WTC11 (cell line): Measurements from ENCODE around the gene KCNN1. TPM values are rescaled to one million over a fixed set of nuclear protein-coding genes. Genes with fewer than 3 reads are reported as not detected.
A peak's percentile ranks its signal among the peaks of the same experiment; 100 is the strongest.

Experiments used
- ATAC-seq: fragments of 200-7000 bp; cut with Tn5 transposase; 2 replicates; pipeline ENCODE4 v1.10.0; 2021; ENCODE audit warnings: mild to moderate bottlenecking, moderate library complexity
- CTCF ChIA-PET: fragments of 300-600 bp; sonication (Branson Sonifier 250); formaldehyde crosslinking; loops from one replicate; lab custom pipeline; 2021; ENCODE audit warnings: antibody characterized with exemption; lab: Charles Lee
- POLR2A ChIA-PET: fragments of 350-600 bp; sonication (Branson Sonifier 250); formaldehyde crosslinking; loops from one replicate; lab custom pipeline; 2021; ENCODE audit warnings: antibody characterized with exemption; lab: Charles Lee
- DNase-seq: peaks from one replicate; pipeline ENCODE4 v3.0.0; 2021; ENCODE audit warnings: low spot score
- H3K27ac Mint-ChIP-seq: 2 replicates; pipeline ENCODE4 v1.8.0; 2021; ENCODE audit warnings: mixed read lengths
- H3K27me3 Mint-ChIP-seq: 2 replicates; pipeline ENCODE4 v1.8.0; 2021; ENCODE audit warnings: low read depth, mild to moderate bottlenecking, moderate library complexity, mixed read lengths
- H3K36me3 Mint-ChIP-seq: 2 replicates; pipeline ENCODE4 v1.8.0; 2021; ENCODE audit warnings: mixed read lengths
- H3K4me1 Mint-ChIP-seq: 2 replicates; pipeline ENCODE4 v1.8.0; 2022; ENCODE audit warnings: mixed read lengths
- H3K4me3 Mint-ChIP-seq: 2 replicates; pipeline ENCODE4 v1.8.0; 2021; ENCODE audit warnings: mild to moderate bottlenecking, moderate library complexity, mixed read lengths
- H3K9me3 Mint-ChIP-seq: 2 replicates; pipeline ENCODE4 v1.8.0; 2021; ENCODE audit warnings: mixed read lengths
- FOXP1 ChIP-seq: sonication (generic); formaldehyde crosslinking; IDR thresholded peaks from 2 replicates; pipeline ENCODE4 v1.8.0; 2022; ENCODE audit warnings: missing genetic modification reagents, mild to moderate bottlenecking, moderate library complexity, borderline replicate concordance
- GRHL2 ChIP-seq: fragments of 250-450 bp; sonication (Bioruptor Pico); IDR thresholded peaks from 2 replicates; pipeline ENCODE4 v1.8.0; 2022; ENCODE audit warnings: mild to moderate bottlenecking, moderate library complexity; ENCODE audit not compliant: insufficient replicate concordance, severe bottlenecking
- NR2C2 ChIP-seq: sonication (generic); formaldehyde crosslinking; IDR thresholded peaks from 2 replicates; pipeline ENCODE4 v1.8.0; 2022; ENCODE audit warnings: mild to moderate bottlenecking, missing genetic modification reagents
- RORB ChIP-seq: fragments of 250-450 bp; sonication (Bioruptor Pico); IDR thresholded peaks from 2 replicates; pipeline ENCODE4 v1.9.0; 2021; ENCODE audit warnings: mild to moderate bottlenecking
- SMAD4 ChIP-seq: sonication (generic); formaldehyde crosslinking; IDR thresholded peaks from 2 replicates; pipeline ENCODE4 v1.8.0; 2022; ENCODE audit warnings: mild to moderate bottlenecking, missing genetic modification reagents
- SP1 ChIP-seq: sonication (generic); formaldehyde crosslinking; conservative IDR thresholded peaks from 2 replicates; pipeline ENCODE4 v1.8.1; 2022; ENCODE audit warnings: missing genetic modification reagents
- ZNF121 ChIP-seq: sonication (generic); formaldehyde crosslinking; IDR thresholded peaks from 2 replicates; pipeline ENCODE4 v1.8.0; 2023; ENCODE audit warnings: missing genetic modification reagents
- ZNF423 ChIP-seq: fragments of 250-450 bp; sonication (Bioruptor Pico); IDR thresholded peaks from 2 replicates; pipeline ENCODE4 v2.1.2; 2022; ENCODE audit warnings: mild to moderate bottlenecking, moderate library complexity
- total RNA-seq: library from RNA; stranded (reverse); gene quantifications from 3 replicates; pipeline ENCODE4 v1.2.3, GENCODE V29; 2021
- TF ChIP-seq, protein P1 (sequence below): sonication (generic); formaldehyde crosslinking; IDR thresholded peaks from 2 replicates; pipeline ENCODE4 v1.8.1; 2023; ENCODE audit warnings: mild to moderate bottlenecking, missing genetic modification reagents, moderate library complexity
- TF ChIP-seq, protein P2 (sequence below): sonication (generic); formaldehyde crosslinking; IDR thresholded peaks from 2 replicates; pipeline ENCODE4 v1.8.1; 2022; ENCODE audit warnings: low read depth, mild to moderate bottlenecking, moderate library complexity, missing genetic modification reagents, borderline replicate concordance
- TF ChIP-seq, protein P3 (sequence below): sonication (generic); formaldehyde crosslinking; IDR thresholded peaks from 2 replicates; pipeline ENCODE4 v1.8.0; 2022; ENCODE audit warnings: mild to moderate bottlenecking, missing genetic modification reagents
- TF ChIP-seq, protein P4 (sequence below): sonication (generic); formaldehyde crosslinking; IDR thresholded peaks from 2 replicates; pipeline ENCODE4 v1.8.0; 2023; ENCODE audit warnings: mild to moderate bottlenecking, missing genetic modification reagents
- TF ChIP-seq, protein P5 (sequence below): sonication (generic); formaldehyde crosslinking; IDR thresholded peaks from 2 replicates; pipeline ENCODE4 v1.8.0; 2022; ENCODE audit warnings: mild to moderate bottlenecking, missing genetic modification reagents

KCNN1 gene
- total RNA-seq, 1 experiment from 2014 or later = 15.3 TPM

DNA sequence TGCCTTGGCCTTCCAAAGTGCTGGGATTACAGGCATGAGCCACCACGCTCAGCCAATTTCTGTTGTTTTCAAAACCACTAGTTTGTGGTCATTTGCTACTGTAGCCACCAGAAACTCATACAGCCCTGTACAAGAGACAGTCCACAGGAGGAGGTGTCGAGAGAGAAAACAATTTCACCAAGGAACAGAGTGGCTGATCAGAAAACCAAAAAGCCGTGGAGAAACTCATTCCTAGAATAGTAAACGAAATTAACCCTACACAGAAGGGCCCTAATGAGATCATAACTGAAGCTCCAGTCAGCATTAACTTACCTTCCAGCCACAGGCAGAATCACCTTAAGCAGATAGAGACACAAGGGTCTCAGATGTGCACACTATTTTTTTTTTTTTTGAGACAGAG is 37.9 kb upstream of the KCNN1 start:
- CTCF ChIA-PET = interaction anchor here (1.2 to 4.7 kb wide), 3 partner anchors 9 to 70 kb away, joined by 3 to 173 read pairs (median 7); partner anchors contain the start of genes RPL18A and SLC5A5
- Mint-ChIP-seq H3K4me3 (no peak overlapping the region), H3K36me3 (no peaks in the 10 kb centered on the region), H3K27me3 (peaks cover 3% of the 10 kb centered on the region; the same call in 1 of the 2 replicates), H3K4me1 (peaks cover 15% of the 10 kb centered on the region), H3K9me3 (no peaks in the 10 kb centered on the region), H3K27ac (no peak overlapping the region)
- DNase-seq (no peak), ATAC-seq (no peak)
- TF ChIP-seq GRHL2 = no peak
- TF ChIP-seq FOXP1 = no peak
- TF ChIP-seq, protein P1, sequence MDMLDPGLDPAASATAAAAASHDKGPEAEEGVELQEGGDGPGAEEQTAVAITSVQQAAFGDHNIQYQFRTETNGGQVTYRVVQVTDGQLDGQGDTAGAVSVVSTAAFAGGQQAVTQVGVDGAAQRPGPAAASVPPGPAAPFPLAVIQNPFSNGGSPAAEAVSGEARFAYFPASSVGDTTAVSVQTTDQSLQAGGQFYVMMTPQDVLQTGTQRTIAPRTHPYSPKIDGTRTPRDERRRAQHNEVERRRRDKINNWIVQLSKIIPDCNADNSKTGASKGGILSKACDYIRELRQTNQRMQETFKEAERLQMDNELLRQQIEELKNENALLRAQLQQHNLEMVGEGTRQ (CRISPR knock-in tag) = no peak
- no peak for TF ChIP-seq RORB (CRISPR knock-in tag)
- no peak for TF ChIP-seq ZNF423 (CRISPR knock-in tag)
- TF ChIP-seq NR2C2 (CRISPR knock-in tag) = no peak
- no peak for TF ChIP-seq SMAD4 (CRISPR knock-in tag)
- POLR2A ChIA-PET = no interaction called here

DNA sequence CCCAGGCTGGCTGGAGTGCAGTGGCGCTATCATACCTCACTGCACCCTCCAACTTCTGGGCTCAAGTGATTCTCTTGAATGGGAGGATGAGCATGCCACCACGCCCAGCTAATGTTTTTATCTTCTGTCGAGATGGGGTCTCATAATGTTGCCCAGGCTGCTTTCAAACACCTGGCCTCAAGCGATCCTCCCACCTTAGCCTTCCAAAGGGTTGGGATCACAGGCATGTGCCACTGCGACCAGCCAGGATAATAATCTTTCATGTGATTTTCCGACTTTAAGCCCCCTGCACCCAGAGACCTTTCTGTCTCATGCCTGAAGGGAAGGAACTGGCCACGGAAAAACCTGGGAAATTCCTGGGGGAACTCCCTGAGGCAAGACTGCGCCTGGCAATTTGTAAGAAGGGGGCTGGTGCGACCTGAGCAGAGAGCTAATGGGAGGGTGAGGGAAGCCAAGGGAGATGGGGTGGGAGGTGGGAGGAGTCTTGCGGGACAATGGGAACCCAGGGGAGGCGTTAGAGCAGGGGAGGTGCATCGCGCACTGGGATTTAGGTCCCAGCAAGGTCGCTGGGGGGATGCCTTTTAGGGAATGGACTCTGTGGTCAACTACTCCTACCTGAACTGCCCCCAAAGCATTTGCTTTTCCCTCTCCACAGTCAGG is 35.2 kb upstream of the KCNN1 start:
- DNase-seq (peak; percentile 84), ATAC-seq (peak; percentile 79)
- POLR2A ChIA-PET = interaction anchor here (0.5 to 2.7 kb wide), 13 partner anchors 11 to 73 kb away, joined by 3 to 41 read pairs (median 7); partner anchors contain the start of genes RPL18A and SLC5A5
- Mint-ChIP-seq H3K4me3 (peak overlapping the region; percentile 88), H3K36me3 (0 out of 2 replicates have a peak, but pooled peaks cover 2% of the 10 kb centered on the region), H3K9me3 (no peaks in the 10 kb centered on the region), H3K27me3 (no peaks in the 10 kb centered on the region; the same call in 1 of the 2 replicates), H3K4me1 (peaks cover 15% of the 10 kb centered on the region), H3K27ac (peak overlapping the region; percentile 94)
- CTCF ChIA-PET = interaction anchor here (0.6 to 10.5 kb wide), 36 partner anchors 12 to 740 kb away, joined by 3 to 201 read pairs (median 5); partner anchors contain the start of genes ARRDC2, KCNN1, PIK3R2 and RPL18A
- TF ChIP-seq, protein P2, sequence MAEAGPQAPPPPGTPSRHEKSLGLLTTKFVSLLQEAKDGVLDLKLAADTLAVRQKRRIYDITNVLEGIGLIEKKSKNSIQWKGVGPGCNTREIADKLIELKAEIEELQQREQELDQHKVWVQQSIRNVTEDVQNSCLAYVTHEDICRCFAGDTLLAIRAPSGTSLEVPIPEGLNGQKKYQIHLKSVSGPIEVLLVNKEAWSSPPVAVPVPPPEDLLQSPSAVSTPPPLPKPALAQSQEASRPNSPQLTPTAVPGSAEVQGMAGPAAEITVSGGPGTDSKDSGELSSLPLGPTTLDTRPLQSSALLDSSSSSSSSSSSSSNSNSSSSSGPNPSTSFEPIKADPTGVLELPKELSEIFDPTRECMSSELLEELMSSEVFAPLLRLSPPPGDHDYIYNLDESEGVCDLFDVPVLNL (CRISPR knock-in tag) = no peak
- TF ChIP-seq, protein P3, sequence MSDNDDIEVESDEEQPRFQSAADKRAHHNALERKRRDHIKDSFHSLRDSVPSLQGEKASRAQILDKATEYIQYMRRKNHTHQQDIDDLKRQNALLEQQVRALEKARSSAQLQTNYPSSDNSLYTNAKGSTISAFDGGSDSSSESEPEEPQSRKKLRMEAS = peak; percentile 41; the same call in 1 of the 2 replicates
- TF ChIP-seq ZNF121 (peak; percentile 81), SP1 (peak; percentile 53; the same call in 1 of the 2 replicates)
- TF ChIP-seq, protein P4, sequence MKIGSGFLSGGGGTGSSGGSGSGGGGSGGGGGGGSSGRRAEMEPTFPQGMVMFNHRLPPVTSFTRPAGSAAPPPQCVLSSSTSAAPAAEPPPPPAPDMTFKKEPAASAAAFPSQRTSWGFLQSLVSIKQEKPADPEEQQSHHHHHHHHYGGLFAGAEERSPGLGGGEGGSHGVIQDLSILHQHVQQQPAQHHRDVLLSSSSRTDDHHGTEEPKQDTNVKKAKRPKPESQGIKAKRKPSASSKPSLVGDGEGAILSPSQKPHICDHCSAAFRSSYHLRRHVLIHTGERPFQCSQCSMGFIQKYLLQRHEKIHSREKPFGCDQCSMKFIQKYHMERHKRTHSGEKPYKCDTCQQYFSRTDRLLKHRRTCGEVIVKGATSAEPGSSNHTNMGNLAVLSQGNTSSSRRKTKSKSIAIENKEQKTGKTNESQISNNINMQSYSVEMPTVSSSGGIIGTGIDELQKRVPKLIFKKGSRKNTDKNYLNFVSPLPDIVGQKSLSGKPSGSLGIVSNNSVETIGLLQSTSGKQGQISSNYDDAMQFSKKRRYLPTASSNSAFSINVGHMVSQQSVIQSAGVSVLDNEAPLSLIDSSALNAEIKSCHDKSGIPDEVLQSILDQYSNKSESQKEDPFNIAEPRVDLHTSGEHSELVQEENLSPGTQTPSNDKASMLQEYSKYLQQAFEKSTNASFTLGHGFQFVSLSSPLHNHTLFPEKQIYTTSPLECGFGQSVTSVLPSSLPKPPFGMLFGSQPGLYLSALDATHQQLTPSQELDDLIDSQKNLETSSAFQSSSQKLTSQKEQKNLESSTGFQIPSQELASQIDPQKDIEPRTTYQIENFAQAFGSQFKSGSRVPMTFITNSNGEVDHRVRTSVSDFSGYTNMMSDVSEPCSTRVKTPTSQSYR (CRISPR knock-in tag) = 0 out of 2 replicates have a peak, but pooled peaks have one; percentile 23
- TF ChIP-seq, protein P5, sequence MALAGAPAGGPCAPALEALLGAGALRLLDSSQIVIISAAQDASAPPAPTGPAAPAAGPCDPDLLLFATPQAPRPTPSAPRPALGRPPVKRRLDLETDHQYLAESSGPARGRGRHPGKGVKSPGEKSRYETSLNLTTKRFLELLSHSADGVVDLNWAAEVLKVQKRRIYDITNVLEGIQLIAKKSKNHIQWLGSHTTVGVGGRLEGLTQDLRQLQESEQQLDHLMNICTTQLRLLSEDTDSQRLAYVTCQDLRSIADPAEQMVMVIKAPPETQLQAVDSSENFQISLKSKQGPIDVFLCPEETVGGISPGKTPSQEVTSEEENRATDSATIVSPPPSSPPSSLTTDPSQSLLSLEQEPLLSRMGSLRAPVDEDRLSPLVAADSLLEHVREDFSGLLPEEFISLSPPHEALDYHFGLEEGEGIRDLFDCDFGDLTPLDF (CRISPR knock-in tag) = no peak
